Hematopoietic multipotent progenitor cell treated with erythropoietin and hydrocortisone succinate and interleukin-3 and kit ligand, for 17 days (in vitro differentiated cells): ENCODE data around the gene ALG3.

Source experiments
- DNase-seq: peaks from one replicate; pipeline ENCODE4 v3.0.0-alpha.2; 2015; ENCODE audit warnings: low spot score

ALG3 gene

GRCh38 chr3:184235381-184236032, 13.3 kb downstream of the ALG3 start:
- DNase-seq, result no peak

- no peak for DNase-seq
Observed at GRCh38 chr3:184234671-184235380, 13.9 kb downstream of the ALG3 start.

- DNase-seq, result no peak
Observed at GRCh38 chr3:184234224-184234623, 14.5 kb downstream of the ALG3 start.

GRCh38 chr3:184233127-184233843, 15.5 kb downstream of the ALG3 start:
- DNase-seq, result no peak

GRCh38 chr3:184231671-184232070, 17.1 kb downstream of the ALG3 start:
- DNase-seq, result no peak

GRCh38 chr3:184230603-184231528, 17.9 kb downstream of the ALG3 start:
- no peak for DNase-seq

GRCh38 chr3:184230081-184230602, 18.6 kb downstream of the ALG3 start:
- DNase-seq, result no peak

- DNase-seq, result no peak
Observed at GRCh38 chr3:184229394-184230080, 19.2 kb downstream of the ALG3 start, which contains the start of gene VWA5B2. Gene VWA5B2, plus strand, starts transcription at chr3:184229585. Its CDS starts 944 bp downstream, at chr3:184230529.

GRCh38 chr3:184228376-184229137, 20.2 kb downstream of the ALG3 start:
- no peak for DNase-seq

GRCh38 chr3:184227481-184227935, 21.3 kb downstream of the ALG3 start:
- peak; percentile 67 for DNase-seq

GRCh38 chr3:184223946-184224345, 24.8 kb downstream of the ALG3 start:
- no peak for DNase-seq

- no peak for DNase-seq
Observed at GRCh38 chr3:184222521-184222920, 26.2 kb downstream of the ALG3 start.

GRCh38 chr3:184218814-184219213, 29.9 kb downstream of the ALG3 start:
- DNase-seq, result no peak

GRCh38 chr3:184211718-184212117, 37.0 kb downstream of the ALG3 start:
- no peak for DNase-seq

GRCh38 chr3:184211297-184211696, 37.5 kb downstream of the ALG3 start:
- DNase-seq, result no peak

- DNase-seq, result no peak
Observed at GRCh38 chr3:184209146-184209923, 39.4 kb downstream of the ALG3 start.

- DNase-seq, result no peak
Observed at GRCh38 chr3:184203526-184203925, 45.2 kb downstream of the ALG3 start.

- DNase-seq, result no peak
Observed at GRCh38 chr3:184200825-184201224, 47.9 kb downstream of the ALG3 start.

GRCh38 chr3:184198509-184198908, 50.3 kb downstream of the ALG3 start:
- no peak for DNase-seq
